Measurements from ENCODE around the gene CCDC33.

Gene CCDC33

DNA sequence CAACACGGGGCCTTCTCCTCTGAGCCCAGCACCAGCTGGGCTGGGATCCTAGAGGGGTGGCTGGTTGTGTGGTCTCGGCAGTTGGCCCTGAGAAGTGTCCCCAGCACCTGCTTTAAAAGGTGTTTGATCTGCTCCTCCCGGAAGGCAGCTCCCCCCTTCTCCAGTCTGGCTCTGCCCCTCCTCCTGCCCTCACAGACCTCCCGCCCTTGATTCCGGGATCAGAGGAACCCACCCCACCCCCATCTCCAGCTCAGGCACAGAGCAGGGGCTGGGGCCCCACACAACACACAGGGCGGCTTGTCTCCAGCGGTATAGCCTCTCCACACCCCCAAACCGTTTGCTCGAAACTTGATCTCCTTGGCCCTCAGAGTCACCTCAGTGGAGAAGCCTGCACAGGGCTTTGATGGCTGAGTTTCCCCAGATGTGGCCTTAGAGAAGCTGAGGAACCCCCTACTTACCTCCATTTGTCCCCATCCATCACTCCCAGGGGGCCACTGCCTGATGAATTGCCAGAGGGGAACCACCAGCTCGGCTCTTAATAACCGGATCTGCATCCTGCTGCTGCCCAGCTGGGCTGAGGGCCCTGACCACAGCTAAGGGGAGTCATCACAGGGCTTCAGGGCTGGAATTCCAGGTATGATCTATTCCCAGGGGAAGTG lies 27.1 kb upstream of the CCDC33 start:
- peak; percentile 67 for DNase-seq (ENCODE audit: low spot score)

GRCh38 chr15:74209560-74209958 lies 26.6 kb upstream of the CCDC33 start:
- no peak for DNase-seq (ENCODE audit: low spot score)

DNA sequence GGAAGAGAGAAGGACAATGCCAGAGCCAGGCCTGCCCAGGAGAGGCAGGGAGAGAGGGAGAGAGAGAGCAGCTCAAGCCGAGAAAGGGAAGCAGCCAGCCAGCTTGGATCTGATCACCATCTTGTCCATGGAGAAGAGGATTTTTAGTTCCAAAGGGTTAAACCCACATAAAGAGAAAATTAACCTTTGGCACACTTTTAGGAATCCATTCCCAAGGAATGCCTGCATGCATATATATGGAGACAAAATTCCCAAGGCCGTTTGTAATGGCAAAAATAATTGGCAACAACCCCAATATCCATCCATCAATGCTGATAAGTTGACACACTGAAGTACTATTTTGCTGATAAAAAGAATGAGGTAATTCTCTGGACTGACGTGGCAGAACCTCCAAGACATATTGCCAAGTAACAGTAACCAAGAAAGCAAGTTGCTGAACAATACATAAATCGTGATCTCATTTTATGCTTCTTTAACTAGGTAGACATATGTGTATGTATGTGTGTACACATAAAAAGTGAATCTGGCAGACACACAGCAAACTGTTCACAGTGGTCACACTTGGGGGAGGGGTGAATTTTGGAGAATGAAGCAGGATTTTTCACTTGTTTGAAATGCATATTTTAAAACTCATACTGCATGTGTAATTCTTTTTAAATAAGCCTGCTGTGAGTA lies 26.0 kb upstream of the CCDC33 start:
- no peak for DNase-seq (ENCODE audit: low spot score)

GRCh38 chr15:74210729-74211128 lies 25.4 kb upstream of the CCDC33 start:
- DNase-seq (ENCODE audit: low spot score) = no peak

GRCh38 chr15:74211656-74212055 lies 24.5 kb upstream of the CCDC33 start:
- no peak for DNase-seq (ENCODE audit: low spot score)

GRCh38 chr15:74212494-74212893 lies 23.6 kb upstream of the CCDC33 start:
- DNase-seq (ENCODE audit: low spot score) = no peak

DNA sequence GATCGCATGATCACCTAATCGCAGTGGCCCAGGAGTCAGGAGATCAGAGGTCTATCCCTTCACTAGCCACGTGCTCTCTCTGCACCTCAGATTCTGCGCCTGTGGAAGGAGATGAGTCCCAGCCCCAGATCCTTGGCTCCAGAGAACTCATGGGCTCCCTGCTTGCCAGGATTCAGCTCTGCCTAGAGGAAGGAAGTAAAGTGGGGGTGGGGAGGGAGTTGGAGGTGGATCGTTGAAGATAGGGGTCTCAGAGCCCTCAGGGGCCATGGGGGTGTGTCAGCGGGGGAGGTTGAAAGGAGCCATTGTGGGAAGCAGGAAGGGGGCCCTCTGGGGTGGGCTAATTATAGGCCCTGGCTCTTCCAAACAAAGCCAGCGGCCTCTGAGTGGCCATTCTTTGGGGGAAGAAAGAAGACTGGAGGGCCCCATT lies 22.3 kb upstream of the CCDC33 start:
- DNase-seq (ENCODE audit: low spot score) = no peak

DNA sequence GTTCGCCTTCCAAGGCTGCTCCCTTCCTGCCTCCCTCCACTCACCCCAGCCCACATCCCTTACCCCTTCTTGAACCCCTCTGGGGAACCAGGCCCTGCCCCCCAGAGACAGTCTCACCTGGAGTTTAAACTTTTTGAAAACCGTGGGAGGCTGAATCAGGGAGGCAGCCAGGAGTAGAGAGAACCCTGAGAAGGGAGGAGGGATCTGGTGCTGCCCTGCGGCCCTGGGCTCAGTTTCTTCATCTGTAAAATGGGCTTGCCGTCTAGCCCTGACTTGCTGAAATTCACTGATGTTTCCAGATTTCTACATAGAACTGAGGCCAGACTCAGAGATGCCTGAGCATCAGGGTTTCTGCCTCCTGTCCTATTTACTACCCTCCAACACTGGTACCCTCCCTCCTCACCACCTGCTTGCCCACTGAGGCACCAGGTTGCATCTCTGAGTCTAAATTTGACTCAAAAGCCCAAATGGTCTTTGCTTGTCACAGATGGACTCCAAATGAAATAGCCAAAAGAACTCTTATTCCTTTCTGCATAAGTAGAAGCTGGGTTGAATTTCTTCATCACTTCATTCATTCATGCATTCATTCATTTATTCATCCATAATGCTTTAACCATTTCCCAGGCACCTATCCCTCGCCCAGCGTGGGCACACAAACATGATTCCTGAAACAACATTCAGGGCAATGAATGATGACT lies 21.7 kb upstream of the CCDC33 start:
- no peak for DNase-seq (ENCODE audit: low spot score)

- no peak for DNase-seq (ENCODE audit: low spot score)
Measured at GRCh38 chr15:74215958-74216357, 20.2 kb upstream of the CCDC33 start.

DNA sequence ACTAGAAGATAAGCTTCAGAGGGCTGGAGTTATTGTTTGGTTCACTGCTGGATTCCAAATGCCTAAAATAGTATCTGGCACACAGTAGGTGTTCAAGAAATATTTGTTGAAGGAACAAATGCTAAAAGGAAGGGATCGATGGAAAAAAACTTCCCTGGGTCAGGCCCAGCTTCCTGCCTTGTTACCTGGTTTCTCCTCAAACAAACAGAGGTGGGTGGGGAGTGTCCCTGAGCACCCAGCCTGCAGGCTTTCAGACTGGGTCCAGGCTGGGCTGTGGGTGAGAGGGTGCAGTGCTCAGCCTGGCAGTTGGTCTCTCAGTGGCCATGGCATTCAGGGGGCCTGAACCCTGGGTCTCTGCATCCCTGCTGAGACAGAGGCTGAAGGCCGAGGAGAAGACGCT lies 19.2 kb upstream of the CCDC33 start:
- DNase-seq (ENCODE audit: low spot score) = no peak

DNA sequence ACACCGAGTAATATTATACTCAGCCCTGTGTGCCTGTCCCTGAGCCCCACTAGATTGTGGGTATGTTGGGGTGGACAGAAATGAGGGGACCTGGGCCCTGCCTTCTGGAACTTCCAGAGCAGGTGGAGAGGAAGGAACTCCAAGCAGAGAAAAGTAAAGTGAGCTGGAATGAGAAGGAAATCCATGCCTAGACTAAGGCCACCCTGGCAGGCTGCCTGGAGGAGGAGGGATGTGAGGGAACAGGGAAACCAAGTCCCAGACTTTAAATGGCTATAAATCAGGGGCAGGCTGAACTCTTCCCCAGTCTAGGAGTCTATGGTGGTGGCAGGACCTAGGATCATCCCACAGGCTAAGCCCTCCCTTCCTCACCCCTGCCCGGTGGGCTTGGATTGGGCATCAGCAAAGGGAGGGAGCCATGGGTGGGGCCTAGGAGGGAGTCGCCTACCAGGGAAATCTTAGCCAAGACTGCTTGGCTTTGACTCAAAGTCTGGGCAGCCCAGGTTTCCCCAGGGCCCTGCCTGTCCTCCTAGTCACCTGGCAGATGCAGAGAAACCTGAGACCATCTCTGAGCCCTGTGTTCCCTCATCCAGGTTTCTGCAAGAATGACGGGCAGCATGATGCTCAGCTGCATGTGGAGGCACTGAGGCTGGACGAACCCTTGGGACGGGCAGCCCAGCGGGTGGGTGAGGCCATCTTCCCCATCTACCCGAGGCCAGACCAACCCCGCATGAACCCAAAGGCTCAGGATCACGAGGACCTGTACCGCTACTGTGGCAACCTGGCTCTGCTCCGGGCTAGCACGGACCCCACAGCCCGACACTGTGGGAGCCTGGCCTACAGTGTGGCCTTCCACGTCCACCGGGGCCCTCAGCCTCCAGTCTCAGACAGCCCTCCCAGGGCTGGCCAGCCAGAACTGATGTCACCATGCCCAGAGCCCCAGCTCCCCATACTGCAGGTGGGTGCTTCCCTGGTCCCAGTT lies 17.9 kb upstream of the CCDC33 start:
- no peak for DNase-seq (ENCODE audit: low spot score)

- no peak for DNase-seq (ENCODE audit: low spot score)
Measured at GRCh38 chr15:74220475-74221248, 15.5 kb upstream of the CCDC33 start.

GRCh38 chr15:74221399-74222239 lies 14.5 kb upstream of the CCDC33 start:
- DNase-seq (ENCODE audit: low spot score) = no peak

GRCh38 chr15:74222240-74223119 lies 13.6 kb upstream of the CCDC33 start:
- no peak for DNase-seq (ENCODE audit: low spot score)

GRCh38 chr15:74225928-74226327 lies 10.2 kb upstream of the CCDC33 start:
- DNase-seq (ENCODE audit: low spot score) = no peak

- no peak for DNase-seq (ENCODE audit: low spot score)
Measured at GRCh38 chr15:74226761-74227540, 9.2 kb upstream of the CCDC33 start.

- DNase-seq (ENCODE audit: low spot score) = no peak
Measured at GRCh38 chr15:74227968-74228722, 8.0 kb upstream of the CCDC33 start.

- peak; percentile 91 for DNase-seq (ENCODE audit: low spot score)
Measured at GRCh38 chr15:74228723-74229081, 7.4 kb upstream of the CCDC33 start.
